GM13977 (cell line): ENCODE results near the gene CAMK2N1.

Experiments used
- DNase-seq: peaks from one replicate; pipeline ENCODE4 v3.0.0; 2012; ENCODE audit warnings: low spot score
- in situ Hi-C: fragments of 300-500 bp; cut with MboI; formaldehyde crosslinking; loops from one replicate; pipeline ENCODE4 v1.12.0; 2022; ENCODE audit warnings: low sequenced_read_pairs, low pct_unique_long_range_greater_than_20kb, mixed read lengths, inconsistent platforms; ENCODE audit not compliant: unreplicated experiment
- TF ChIP-seq, protein P1 (sequence below): IDR thresholded peaks from 2 replicates; pipeline ENCODE4 v1.5.1; 2012; ENCODE audit warnings: mild to moderate bottlenecking, control low read depth; ENCODE audit not compliant: insufficient read depth; ENCODE audit errors: extremely low read depth, missing control alignments

Gene CAMK2N1

DNA sequence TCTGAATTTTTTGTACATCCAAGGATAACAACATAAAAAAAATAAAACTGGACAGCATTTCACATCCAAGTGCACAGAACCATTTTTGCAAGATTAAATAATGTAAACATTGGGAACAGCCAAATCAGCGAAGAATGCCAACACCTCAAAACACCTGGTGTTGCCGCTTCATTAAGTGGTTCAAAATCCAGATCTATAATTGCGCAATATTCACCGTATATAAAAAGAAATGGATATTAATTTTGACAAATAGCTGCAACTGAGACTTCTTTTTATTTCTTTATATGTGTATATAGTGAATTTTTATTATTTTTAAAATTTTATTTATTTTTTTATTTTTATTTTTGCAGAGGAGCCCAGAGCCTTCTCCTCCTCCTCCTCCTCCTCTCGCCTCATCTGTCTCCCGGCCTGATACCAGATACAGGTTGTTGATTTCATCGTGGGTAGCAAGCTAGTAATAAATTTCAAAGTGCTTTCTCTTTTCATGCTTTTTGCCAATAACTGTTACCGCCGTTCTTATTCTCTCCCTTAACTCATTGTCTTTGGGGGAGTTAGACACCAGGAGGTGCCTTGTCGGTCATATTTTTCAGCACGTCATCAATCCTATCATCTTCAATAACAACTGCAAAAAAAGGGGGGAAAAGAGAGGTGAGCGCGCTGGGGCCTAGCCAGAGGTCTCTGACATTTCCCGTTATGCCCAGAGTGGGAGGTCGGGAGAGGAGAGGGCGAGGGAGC lies 2.7 kb downstream of the CAMK2N1 start:
- in situ Hi-C loops: no loop called here
- TF ChIP-seq, protein P1, sequence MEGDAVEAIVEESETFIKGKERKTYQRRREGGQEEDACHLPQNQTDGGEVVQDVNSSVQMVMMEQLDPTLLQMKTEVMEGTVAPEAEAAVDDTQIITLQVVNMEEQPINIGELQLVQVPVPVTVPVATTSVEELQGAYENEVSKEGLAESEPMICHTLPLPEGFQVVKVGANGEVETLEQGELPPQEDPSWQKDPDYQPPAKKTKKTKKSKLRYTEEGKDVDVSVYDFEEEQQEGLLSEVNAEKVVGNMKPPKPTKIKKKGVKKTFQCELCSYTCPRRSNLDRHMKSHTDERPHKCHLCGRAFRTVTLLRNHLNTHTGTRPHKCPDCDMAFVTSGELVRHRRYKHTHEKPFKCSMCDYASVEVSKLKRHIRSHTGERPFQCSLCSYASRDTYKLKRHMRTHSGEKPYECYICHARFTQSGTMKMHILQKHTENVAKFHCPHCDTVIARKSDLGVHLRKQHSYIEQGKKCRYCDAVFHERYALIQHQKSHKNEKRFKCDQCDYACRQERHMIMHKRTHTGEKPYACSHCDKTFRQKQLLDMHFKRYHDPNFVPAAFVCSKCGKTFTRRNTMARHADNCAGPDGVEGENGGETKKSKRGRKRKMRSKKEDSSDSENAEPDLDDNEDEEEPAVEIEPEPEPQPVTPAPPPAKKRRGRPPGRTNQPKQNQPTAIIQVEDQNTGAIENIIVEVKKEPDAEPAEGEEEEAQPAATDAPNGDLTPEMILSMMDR: no peak
- DNase-seq: no peak

DNA sequence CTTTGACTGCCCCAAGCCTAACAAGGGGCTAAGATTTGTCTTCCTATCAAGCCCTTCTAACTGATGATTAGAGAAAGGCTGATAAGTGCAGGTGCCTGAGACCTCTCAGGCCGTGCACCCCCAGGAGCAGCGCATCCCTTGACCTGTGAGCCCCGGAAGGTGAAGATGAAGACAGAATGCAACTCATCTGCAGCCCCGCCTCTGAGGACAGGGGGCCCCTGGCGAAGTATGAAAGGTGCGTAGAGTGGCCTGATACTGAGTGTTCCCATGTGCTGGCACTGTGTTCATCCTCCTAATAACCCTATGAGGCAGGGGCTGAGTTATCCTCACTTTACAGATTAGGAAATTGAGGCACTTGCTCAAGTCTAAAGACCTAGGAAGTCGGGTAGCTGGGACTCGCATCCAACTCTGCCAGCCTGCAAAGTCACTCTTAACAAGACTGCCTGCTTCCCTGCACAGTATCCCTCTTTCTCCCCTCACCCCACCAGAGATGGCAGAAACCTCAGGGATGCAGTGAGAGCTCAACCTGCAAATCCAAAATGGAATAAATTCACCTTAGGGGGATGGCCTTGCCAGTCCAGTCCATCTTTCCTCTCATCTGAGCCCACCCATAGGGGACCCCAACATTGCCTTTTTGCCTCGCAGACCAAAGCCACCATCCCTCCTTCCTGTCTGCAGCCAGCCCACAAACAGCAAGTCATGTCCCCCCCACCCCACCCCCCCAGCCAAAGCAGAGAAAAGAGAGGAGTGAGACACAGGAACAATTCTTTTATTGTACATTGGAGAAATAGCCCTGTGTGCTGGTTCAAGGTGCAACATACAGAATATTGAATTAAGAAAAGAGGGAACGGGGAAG lies 4.1 kb downstream of the CAMK2N1 start:
- in situ Hi-C loops: no loop called here
- TF ChIP-seq, protein P1: no peak
- no peak for DNase-seq

DNA sequence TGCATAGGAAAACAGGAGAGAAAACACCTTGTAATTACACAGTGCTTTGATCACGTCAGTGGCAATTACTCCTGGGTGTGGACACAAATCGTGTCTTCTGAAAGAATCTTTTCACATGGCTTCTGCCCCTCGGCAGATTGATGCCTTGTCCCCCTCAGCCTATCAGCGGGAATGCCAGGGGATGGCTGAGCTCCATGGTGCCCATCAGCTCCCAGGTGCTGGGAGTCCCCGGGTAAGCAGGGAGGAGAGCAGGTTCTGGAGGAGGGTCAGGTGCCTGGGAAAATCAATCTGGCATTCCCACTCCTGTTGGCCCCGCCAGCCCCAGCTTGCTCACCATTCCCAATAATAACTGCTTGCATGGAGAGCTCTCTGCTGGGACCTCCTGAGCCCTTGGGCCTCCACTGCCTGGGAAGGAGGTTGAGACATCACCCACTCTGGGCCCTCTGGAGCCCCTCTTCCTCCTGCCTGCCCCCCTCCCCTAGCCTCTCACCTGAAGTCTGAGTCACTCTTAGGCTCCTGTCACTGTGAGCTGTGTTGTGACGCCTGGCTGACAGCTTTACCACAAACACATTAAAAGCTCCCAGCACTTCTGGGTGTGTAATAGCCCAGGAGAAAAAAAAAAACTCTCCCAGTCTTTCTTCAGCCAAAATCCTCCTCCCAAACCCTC lies 4.9 kb downstream of the CAMK2N1 start:
- TF ChIP-seq, protein P1: no peak
- DNase-seq: no peak
- in situ Hi-C loops: no loop called here

DNA sequence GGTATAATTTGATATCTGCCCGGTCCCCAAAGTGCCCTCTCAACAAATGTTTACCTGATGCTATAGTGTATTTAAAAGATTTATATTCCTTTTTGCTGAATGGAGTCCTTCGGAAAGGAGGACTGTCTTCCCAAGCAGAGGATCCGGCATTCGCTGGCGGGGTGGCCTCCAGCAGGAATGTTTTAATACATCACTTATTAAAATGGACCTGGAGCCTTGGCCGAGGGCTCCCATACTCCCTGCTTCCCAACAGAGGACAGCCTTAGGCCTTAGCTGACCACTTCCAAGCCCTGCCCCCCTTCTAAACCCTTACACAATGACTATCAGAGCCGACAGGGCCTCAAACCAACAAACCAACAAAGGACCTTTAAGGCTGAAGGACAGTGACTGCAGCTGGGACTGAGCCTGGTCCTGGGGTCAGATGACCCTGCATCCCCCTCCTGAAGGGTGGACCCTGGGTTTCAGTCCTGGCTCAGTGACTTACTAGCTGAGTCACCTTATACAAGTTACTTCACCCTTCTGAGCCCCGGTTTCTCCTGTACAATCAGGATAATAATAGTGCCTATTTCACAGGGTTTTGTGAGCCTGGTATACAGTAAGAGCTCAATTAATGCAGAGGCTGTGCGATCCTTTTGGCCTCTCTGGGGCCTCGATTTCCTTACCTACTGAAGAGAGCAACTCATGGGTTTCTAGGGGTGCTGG lies 5.6 kb downstream of the CAMK2N1 start:
- TF ChIP-seq, protein P1: no peak
- in situ Hi-C loops: no loop called here
- no peak for DNase-seq

DNA sequence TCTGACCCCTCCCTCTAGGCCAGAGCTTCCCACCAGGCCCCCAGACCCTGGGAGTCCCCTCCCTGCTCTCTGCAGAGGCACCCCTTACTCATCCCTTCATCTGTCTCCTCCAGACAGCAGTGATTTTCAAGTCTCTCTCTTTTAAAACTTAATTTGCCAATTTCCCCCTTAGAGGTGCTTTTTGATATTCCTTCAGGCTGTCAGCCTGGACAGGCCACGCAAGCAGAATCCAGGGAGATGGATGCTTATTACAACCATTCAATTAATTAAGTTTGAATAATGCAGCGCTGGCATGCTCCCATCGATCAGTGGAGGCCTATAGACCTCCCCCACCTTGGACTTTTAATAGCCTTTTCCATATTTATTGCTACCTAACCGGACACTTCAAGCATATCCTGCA lies 6.2 kb downstream of the CAMK2N1 start:
- no peak for DNase-seq
- TF ChIP-seq, protein P1: no peak
- in situ Hi-C loops: no loop called here

DNA sequence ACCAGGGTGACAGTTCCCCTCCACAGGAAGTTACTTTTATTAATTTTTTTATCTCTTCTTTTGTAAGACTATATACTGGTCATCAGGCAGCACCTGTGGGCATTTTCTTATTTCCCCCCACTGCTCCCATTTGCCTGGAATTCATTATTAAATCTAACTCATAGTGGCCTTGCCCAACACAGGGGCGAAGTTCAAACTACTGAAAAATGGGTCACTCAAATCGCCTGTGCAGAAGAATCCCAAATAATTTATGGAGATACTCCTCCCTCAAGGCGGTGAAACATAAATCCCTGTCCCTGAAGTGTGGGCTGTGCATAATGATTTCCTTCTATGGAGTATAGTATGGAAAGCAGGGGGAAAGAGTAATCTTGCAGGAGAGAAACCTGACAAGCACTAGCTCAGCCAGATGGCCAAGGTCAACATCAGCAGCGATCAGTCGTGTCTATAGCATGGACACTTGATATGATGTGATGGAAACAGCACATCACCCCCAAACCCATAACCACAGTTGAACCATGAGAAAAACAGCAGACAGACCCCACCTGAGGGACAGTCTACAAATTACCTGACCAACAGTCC lies 7.9 kb downstream of the CAMK2N1 start:
- TF ChIP-seq, protein P1: no peak
- in situ Hi-C loops: no loop called here
- no peak for DNase-seq
